Measurements from ENCODE around the gene AGXT. TPM values are rescaled to one million over a fixed set of nuclear protein-coding genes. Genes with fewer than 3 reads are reported as not detected.

The AGXT gene
- total RNA-seq, 1 experiment from 2014 or later, result not detected

- Mint-ChIP-seq H3K4me3 (ENCODE audit: low read depth, unreplicated experiment) (no peak overlapping the region), H3K36me3 (ENCODE audit: insufficient read depth, unreplicated experiment) (no peaks in the 10 kb centered on the region), H3K27ac (ENCODE audit: unreplicated experiment) (no peak overlapping the region), H3K27me3 (ENCODE audit: unreplicated experiment) (peaks cover 80% of the 10 kb centered on the region), H3K9me3 (ENCODE audit: low read depth, unreplicated experiment) (no peaks in the 10 kb centered on the region), H3K4me1 (ENCODE audit: low read depth, unreplicated experiment) (peaks cover 10% of the 10 kb centered on the region)
- CTCF ChIA-PET, result no interaction called here
- intact Hi-C loops (cut with micrococcal nuclease; ENCODE audit: unreplicated experiment), result loop anchor here (5.0 to 10.0 kb wide), 2 partner anchors 49 to 83 kb away; partner anchors contain the start of gene SNED1
- TF ChIP-seq, protein P1, sequence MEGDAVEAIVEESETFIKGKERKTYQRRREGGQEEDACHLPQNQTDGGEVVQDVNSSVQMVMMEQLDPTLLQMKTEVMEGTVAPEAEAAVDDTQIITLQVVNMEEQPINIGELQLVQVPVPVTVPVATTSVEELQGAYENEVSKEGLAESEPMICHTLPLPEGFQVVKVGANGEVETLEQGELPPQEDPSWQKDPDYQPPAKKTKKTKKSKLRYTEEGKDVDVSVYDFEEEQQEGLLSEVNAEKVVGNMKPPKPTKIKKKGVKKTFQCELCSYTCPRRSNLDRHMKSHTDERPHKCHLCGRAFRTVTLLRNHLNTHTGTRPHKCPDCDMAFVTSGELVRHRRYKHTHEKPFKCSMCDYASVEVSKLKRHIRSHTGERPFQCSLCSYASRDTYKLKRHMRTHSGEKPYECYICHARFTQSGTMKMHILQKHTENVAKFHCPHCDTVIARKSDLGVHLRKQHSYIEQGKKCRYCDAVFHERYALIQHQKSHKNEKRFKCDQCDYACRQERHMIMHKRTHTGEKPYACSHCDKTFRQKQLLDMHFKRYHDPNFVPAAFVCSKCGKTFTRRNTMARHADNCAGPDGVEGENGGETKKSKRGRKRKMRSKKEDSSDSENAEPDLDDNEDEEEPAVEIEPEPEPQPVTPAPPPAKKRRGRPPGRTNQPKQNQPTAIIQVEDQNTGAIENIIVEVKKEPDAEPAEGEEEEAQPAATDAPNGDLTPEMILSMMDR (IDR thresholded peaks at IDR 0.05; ENCODE audit: unreplicated experiment), result no peak
- BruUV-seq (replicated peaks), result no TSS peak
- no peak for DNase-seq
These were observed 43.1 kb downstream of the AGXT start for GRCh38 chr2:240911641-240912265.

DNA sequence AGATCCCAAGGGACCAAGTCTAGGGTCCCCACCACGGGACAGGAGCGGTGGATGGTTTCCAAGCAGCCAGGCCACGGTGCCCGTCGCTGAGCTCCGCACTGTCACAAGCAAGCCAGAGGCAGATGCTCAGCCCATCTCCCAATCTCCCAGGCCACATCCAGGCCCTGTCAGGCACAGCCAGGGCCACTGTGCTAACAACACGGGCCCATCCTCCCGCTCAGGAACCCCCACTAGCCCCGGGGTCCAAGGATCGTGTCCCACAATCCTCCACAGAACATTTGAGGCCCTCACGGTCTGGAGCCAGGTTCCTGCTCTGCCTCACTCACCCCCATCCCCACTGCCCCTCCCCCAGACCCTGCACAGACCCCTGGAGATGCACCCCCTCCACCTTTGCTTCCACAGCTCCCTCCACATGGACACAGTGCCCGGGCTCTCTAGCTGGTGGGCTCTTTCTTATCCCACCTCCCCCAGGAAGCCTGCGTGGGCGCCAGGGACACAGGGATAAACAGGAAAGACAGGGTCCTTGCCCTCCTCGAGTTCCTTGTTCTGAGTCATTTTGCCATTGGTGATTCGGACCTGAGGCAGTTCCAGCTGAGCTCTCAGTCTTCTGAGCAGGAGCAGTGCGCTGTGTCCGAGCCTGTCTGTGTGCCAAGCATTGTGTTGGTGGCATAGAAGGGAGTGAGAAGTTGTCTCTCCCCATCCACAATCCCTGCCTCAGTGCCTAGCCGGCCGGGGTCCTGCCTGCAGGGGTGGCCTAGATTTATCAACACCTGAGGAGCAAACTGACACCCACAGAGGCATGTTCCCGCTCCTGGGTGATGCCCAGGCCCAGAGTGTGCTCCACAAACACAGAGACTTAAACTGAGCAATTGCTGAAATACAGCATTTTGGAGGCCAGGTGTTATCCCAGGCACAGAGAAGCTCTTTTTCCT is 44.5 kb downstream of the AGXT start:
- Mint-ChIP-seq H3K27ac (ENCODE audit: unreplicated experiment) (no peak overlapping the region), H3K4me3 (ENCODE audit: low read depth, unreplicated experiment) (no peak overlapping the region), H3K4me1 (ENCODE audit: low read depth, unreplicated experiment) (peaks cover 10% of the 10 kb centered on the region), H3K9me3 (ENCODE audit: low read depth, unreplicated experiment) (no peaks in the 10 kb centered on the region), H3K36me3 (ENCODE audit: insufficient read depth, unreplicated experiment) (no peaks in the 10 kb centered on the region), H3K27me3 (ENCODE audit: unreplicated experiment) (peaks cover 76% of the 10 kb centered on the region)
- TF ChIP-seq, protein P1 (IDR thresholded peaks at IDR 0.05; ENCODE audit: unreplicated experiment), result no peak
- CTCF ChIA-PET, result interaction anchor here (0.6 to 1.0 kb wide), 2 partner anchors 62 to 161 kb away, joined by 3 read pairs; no protein-coding TSS in a partner anchor
- intact Hi-C loops (cut with micrococcal nuclease; ENCODE audit: unreplicated experiment), result loop anchor here (5.0 to 10.0 kb wide), 2 partner anchors 51 to 82 kb away; partner anchors contain the start of gene SNED1
- DNase-seq, result no peak
- BruUV-seq (replicated peaks), result no TSS peak

DNA sequence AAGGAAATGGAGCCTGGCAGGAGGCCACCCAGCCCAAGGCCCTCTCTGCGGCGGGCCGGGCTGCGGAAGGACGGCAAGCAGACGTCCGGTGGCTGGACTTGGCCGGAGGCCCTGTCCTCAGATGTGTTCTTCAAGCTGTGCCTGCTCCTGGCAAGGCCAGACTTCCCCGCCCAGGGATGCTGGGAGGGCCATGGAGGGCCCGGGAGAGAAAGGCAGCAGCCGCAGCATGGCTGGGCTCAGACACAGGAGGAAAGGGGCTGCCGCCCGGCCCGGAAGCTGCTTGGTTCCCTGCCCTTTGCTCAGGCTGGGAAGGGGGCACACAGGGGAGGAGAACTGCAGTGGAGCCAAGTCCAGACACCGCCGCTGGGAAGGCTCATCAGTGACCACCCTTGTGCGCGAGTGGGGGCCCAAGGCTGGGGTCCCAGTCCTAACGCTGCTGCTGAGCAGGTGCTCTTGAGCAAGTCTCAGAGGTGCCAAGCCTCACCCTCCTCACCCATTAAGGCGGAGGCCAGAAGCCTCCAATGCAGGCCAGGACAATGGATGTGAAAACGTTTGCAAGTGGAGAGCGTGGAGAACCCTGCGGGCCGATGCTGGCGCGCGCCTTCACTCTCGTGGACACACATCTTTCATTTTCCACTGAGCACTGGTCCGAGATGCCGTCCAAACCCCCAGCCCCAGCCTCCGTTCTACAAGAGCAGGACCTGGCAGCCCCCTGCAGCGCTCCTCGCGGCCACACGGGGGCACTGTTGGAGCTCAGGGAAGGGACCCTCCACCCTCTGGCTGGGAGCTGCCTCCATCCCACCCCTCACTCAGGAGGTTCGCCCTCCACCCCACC is 45.4 kb downstream of the AGXT start:
- Mint-ChIP-seq H3K27ac (ENCODE audit: unreplicated experiment) (no peak overlapping the region), H3K27me3 (ENCODE audit: unreplicated experiment) (peaks cover 72% of the 10 kb centered on the region), H3K4me1 (ENCODE audit: low read depth, unreplicated experiment) (peaks cover 10% of the 10 kb centered on the region), H3K9me3 (ENCODE audit: low read depth, unreplicated experiment) (no peaks in the 10 kb centered on the region), H3K36me3 (ENCODE audit: insufficient read depth, unreplicated experiment) (no peaks in the 10 kb centered on the region), H3K4me3 (ENCODE audit: low read depth, unreplicated experiment) (no peak overlapping the region)
- DNase-seq, result peak; percentile 72
- TF ChIP-seq, protein P1 (IDR thresholded peaks at IDR 0.05; ENCODE audit: unreplicated experiment), result peak; percentile 98
- intact Hi-C loops (cut with micrococcal nuclease; ENCODE audit: unreplicated experiment), result loop anchor here (5.0 to 10.0 kb wide), 2 partner anchors 52 to 81 kb away; partner anchors contain the start of gene SNED1
- CTCF ChIA-PET, result interaction anchor here (0.6 to 1.2 kb wide), 18 partner anchors 9 to 236 kb away, joined by 3 to 8 read pairs (median 3); partner anchors contain the start of genes MAB21L4 and PASK
- BruUV-seq (replicated peaks), result no TSS peak

Measured in Calu3 (cell line).